ENCODE measurements around the gene OR5B21. TPM values are rescaled to one million over a fixed set of nuclear protein-coding genes. Genes with fewer than 3 reads are reported as not detected.

The OR5B21 gene
- total RNA-seq, 1 donor from 2014 or later = 0.60 TPM

GRCh38 chr11:58465690-58466089 is 42.2 kb downstream of the OR5B21 start:
- POLR2A ChIA-PET = no interaction called here
- Mint-ChIP-seq H3K36me3 (ENCODE audit: low read depth) (no peaks in the 10 kb centered on the region), H3K9me3 (peaks cover 6% of the 10 kb centered on the region), H3K27ac (no peak overlapping the region), H3K4me3 (no peak overlapping the region), H3K27me3 (no peaks in the 10 kb centered on the region), H3K4me1 (no peaks in the 10 kb centered on the region)
- intact Hi-C loops (cut with micrococcal nuclease) = no loop called here
- no peak for DNase-seq
- no peak for ATAC-seq (ENCODE audit: low read depth)
- CTCF ChIA-PET = no interaction called here
- TF ChIP-seq, protein P1, sequence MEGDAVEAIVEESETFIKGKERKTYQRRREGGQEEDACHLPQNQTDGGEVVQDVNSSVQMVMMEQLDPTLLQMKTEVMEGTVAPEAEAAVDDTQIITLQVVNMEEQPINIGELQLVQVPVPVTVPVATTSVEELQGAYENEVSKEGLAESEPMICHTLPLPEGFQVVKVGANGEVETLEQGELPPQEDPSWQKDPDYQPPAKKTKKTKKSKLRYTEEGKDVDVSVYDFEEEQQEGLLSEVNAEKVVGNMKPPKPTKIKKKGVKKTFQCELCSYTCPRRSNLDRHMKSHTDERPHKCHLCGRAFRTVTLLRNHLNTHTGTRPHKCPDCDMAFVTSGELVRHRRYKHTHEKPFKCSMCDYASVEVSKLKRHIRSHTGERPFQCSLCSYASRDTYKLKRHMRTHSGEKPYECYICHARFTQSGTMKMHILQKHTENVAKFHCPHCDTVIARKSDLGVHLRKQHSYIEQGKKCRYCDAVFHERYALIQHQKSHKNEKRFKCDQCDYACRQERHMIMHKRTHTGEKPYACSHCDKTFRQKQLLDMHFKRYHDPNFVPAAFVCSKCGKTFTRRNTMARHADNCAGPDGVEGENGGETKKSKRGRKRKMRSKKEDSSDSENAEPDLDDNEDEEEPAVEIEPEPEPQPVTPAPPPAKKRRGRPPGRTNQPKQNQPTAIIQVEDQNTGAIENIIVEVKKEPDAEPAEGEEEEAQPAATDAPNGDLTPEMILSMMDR (IDR thresholded peaks at IDR 0.05) = no peak

Other genes starting within 250 kb of the OR5B21 start
- gene OR10W1, start 239.8 kb downstream of the OR5B21 start, total RNA-seq = not detected in 2 replicates
- gene OR5B17, start 149.0 kb downstream of the OR5B21 start, total RNA-seq = not detected in 2 replicates
- not detected in 2 replicates for gene OR5B3, start 101.2 kb downstream of the OR5B21 start, total RNA-seq
- not detected in 2 replicates for gene OR5B2, start 80.0 kb downstream of the OR5B21 start, total RNA-seq
- gene OR5B12, start 65.9 kb downstream of the OR5B21 start, total RNA-seq = not detected in 2 replicates
- gene LPXN, start 67.8 kb upstream of the OR5B21 start, total RNA-seq = 279 and 284 TPM in 2 replicates
- 50.8 and 52.9 TPM in 2 replicates for gene ZFP91, start 71.0 kb upstream of the OR5B21 start, total RNA-seq
- 3.2 and 3.9 TPM in 2 replicates for gene CNTF, start 114.6 kb upstream of the OR5B21 start, total RNA-seq
- not detected in 2 replicates for gene GLYAT, start 223.8 kb upstream of the OR5B21 start, total RNA-seq

Data from activated B cell treated with CpG ODN at 0.5 μM for 24 hours (primary cell).